HG03571 (cell line): Measurements from ENCODE around the gene PPRC1.
"Not testable (repeated sequence)": the region's sequence is repeated elsewhere in the genome, so short reads cannot be mapped to it uniquely, and the experiment has no call there.

Experiments
- ATAC-seq: cut with Tn5 transposase; IDR thresholded peaks from one replicate; pipeline ENCODE4 v1.9.1; 2021; ENCODE audit not compliant: unreplicated experiment

PPRC1 gene

DNA sequence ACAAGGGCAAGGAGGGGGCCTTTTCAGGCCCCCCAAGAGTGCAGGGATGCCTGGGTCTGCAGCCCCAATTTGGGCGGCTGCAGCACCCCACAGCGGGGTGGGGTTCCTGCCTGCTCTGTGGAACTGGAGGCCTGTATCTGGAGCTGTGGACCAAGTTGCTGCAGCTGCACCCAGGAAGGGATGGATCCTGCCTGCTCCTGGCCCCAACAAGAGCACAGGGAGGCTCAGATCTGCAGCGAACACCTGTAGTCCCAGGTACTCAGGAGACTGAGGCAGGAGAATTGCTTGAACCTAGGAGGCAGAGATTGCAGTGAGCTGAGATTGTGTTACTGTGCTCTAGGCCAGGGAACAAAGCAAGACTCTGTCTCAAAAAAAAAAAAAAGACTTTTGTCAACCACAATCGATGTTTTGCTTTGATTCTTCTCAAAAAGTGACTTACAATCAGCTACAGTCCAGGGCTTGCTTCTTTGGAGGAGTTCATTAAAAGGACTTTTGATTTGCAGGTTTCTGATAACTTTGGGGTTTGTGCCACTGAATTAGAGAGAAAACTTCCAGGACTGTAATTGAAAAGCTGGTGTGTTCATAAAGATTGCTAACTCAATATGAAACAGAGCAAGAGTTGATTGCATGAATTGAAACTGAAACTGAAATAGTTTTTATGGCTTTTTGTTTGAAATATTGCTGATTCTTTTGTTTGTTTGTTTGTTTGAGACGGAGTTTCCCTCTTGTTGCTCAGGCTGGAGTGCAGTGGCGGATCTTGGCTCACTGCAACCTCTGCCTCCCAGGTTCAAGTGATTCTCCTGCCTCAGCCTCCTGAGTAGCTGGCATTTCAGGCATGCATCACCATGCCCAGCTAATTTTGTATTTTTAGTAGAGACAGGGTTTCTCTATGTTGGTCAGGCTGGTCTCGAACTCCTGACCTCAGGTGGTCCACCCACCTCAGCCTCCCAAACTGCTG, 56.4 kb downstream of the PPRC1 start:
- ATAC-seq: not testable (repeated sequence)

DNA sequence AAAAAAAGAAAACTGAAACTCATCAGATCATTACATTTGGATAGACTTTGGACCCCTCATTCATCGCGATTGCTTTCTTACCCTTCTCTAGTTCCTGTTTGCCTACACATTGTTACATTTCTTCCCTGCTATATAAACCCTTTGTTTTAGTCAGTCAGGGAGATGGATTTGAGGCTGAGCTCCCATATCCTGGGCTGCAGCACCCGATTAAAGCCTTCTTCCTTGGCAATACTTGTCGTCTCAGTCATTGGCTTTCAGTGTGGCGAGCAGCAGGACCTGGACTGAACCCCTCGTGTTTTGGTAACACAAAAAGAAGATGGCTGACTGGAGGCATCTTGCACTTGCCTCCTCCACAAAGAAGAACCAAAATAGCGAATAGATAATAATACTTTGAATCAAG, 59.1 kb downstream of the PPRC1 start:
- ATAC-seq: no peak

DNA sequence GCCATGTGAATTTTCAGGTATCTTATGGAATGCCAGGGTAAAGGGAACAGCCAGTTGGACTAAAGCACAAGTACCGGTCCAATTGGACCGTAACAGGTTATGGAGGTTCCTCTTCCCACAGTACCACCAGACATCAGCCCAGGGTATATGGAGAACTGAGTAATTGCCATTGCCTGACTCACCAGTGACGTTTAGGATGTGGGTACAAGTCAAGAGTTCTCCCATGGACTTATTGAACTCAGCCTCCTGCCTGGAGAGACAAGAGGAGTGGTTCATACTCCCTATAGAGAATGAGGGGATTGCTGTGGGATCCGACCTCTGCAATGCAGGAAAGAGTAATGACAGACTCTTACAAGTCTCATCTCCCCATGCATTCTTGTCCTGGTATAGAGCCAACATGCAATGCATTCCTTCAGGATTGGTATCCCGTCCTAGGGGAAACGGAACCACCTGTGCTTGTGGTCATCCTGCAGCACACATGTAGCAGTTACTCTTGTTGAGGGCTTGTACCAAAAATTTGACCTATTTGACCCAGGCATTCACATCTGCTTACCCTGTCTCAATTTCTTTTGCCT, 62.5 kb downstream of the PPRC1 start:
- ATAC-seq: no peak

DNA sequence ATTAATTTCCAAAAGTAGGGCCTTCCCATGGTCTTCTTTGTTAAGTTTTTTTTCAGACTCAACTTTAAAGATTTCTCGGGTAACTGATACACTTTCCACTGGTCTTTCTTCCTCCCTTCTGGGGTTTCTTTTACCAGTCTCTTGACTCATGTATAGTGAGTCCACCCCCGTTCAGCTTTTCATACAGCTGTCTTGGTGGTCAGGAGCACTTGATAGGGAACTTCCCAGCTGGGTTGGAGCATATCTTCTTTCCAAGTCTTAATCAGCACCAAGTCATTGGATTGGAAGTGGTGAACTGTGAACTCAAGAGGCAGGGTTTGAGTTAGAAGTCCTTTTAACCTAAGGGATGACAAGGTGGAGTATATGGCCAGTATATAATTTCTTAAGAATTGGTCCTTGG, 64.1 kb downstream of the PPRC1 start:
- ATAC-seq: no peak

DNA sequence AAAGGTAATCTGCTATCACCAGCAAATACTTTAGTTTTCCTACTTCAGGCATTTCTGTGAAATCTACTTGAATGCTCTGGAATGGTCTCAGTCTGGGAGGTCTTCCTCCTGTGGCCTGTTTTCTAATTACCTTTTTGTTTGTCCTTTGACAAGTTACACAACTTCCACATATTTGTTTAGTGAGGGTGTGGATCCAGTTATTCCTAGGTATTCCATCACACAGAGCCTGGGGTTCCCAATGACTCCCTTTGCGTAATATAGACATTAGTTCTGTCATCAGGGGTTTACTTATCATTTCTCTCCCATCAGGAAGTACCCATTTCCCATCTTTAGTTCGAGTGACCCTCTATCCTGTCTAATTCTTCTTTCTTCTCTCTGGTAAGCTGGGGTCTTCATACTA, 65.2 kb downstream of the PPRC1 start:
- ATAC-seq: no peak
